Suppressor macrophage (primary cell): ENCODE data around the gene TK1.
A peak's percentile ranks its signal among the peaks of the same experiment; 100 is the strongest.

ENCODE experiments used
- DNase-seq, 4 experiments: peaks; one replicate each; pipeline ENCODE4 v3.0.0-alpha.2; 2020 to 2022

TK1 gene

DNA sequence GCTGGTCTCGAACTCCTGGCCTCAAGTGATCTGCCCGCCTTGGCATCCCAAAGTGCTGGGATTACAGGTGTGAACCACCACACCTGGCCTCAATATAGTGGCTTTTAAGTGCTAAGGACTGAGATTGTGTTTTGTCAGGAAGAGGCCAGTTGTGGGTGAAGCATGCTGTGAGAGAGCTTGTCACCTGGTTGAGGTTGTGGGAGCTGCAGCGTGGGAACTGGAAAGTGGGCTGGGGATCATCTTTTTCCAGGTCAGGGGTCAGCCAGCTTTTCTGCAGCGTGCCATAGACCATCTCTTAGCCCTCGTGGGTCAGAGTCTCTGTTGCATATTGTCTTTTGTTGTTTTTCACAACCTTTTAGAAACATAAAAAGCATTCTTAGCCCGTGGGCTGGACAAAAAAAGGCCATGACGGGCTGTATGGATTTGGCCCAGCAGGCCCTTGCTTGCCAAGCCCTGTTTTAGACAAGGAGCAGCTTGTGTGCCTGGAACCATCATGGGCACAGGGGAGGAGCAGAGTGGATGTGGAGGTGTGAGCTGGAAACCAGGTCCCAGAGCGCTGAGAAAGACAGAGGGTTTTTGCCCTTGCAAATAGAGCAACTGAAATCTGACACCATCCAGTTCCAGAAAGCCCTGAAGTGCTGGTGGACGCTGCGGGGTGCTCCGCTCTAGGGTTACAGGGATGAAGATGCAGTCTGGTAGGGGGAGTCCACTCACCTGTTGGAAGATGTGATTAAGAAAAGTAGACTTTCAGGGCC lies 32.7 kb upstream of the TK1 start:
- DNase-seq, result no peak

DNA sequence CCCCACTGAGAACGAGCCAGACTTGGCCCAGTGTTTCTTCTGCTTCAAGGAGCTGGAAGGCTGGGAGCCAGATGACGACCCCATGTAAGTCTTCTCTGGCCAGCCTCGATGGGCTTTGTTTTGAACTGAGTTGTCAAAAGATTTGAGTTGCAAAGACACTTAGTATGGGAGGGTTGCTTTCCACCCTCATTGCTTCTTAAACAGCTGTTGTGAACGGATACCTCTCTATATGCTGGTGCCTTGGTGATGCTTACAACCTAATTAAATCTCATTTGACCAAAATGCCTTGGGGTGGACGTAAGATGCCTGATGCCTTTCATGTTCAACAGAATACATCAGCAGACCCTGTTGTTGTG lies 27.8 kb upstream of the TK1 start:
- DNase-seq, result no peak

DNA sequence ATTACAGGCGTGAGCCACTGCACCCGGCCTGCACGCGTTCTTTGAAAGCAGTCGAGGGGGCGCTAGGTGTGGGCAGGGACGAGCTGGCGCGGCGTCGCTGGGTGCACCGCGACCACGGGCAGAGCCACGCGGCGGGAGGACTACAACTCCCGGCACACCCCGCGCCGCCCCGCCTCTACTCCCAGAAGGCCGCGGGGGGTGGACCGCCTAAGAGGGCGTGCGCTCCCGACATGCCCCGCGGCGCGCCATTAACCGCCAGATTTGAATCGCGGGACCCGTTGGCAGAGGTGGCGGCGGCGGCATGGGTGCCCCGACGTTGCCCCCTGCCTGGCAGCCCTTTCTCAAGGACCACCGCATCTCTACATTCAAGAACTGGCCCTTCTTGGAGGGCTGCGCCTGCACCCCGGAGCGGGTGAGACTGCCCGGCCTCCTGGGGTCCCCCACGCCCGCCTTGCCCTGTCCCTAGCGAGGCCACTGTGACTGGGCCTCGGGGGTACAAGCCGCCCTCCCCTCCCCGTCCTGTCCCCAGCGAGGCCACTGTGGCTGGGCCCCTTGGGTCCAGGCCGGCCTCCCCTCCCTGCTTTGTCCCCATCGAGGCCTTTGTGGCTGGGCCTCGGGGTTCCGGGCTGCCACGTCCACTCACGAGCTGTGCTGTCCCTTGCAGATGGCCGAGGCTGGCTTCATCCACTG lies 27.3 kb upstream of the TK1 start, which contains the start of gene BIRC5:
Gene BIRC5 (plus strand): TSS at position 238 of the 690 bp plus-strand sequence. CDS start 64 bp downstream, at position 302.
- DNase-seq, result peak; percentile 93 to 97 (median 94)

- no peak for DNase-seq
Observed at GRCh38 chr17:78211032-78211431, 24.2 kb upstream of the TK1 start.

DNA sequence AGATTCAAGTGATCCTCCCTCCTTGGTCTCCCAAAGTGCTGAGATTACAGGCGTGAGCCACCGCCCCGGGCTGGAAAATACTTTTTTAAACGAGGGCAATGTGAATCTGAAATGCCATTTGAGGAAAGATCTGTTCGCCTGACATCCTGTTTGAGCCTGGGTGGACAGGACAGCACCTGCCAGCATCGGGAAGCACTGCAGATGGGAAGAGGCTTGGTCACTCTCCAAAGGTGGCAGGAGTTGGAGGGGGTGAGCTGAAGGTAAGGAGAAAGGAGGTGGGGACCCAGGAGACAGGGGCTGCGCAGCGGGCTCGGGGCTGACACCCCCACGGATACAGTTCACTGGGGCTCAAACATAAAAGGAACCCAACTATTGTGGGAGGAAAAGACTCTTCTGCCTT lies 23.3 kb upstream of the TK1 start:
- no peak for DNase-seq

DNA sequence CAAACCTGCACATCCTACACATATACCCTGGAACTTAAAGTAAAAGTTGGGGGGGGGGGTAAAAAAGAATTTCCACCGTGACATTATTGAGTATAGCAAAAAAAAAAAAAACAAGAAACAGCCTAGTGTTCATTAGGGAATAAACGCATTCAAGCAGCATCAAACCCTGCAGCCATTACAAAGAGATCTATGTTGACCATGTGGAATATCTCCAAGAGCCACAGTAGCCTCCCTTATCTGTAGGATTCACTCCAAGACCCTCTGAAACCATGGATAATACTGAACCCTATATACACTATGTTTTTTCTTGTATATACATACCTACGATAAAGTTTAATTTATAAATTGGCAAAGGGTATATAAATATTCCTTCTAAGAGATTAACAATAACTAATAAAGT lies 21.6 kb upstream of the TK1 start:
- no peak for DNase-seq

GRCh38 chr17:78206298-78206697 lies 19.4 kb upstream of the TK1 start:
- DNase-seq, result peak in 2 of 4 experiments; percentile 22 to 34

- DNase-seq, result no peak
Observed at GRCh38 chr17:78205124-78205775, 18.4 kb upstream of the TK1 start.

DNA sequence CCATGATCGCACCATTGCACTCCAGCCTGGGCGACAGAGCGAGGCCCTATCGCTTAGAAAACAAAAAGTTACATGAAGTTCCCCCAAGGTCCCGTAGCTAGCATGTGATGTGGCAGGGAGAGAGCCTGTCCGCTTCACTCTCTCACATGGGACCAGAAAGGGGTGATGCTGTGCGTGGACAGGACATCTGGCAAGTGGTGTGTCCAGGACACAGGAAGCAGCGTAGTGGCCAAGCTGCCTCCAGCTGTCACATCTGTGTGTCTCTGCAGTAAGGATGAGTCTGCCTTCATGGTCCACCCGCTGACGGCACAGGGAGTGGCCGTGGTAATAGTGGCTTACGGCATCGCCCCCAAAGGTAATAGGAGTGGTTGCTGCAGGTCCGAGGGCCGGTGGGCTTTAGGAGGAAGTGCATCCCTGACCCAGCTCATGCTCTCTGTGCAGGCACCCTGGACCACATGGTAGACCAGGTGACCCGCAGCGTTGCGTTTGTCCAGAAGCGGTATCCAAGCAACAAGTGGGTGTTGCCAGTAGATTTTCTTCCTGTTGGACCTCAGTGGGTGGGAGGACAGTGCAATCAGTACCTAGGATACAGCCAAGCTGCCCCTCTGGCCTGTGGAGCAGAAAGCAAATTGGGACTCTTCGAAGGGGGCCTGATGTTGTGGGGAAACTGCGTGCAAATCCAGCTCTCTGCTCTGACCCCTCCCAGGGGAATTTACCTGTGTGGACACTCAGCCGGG lies 17.7 kb upstream of the TK1 start:
- no peak for DNase-seq

DNA sequence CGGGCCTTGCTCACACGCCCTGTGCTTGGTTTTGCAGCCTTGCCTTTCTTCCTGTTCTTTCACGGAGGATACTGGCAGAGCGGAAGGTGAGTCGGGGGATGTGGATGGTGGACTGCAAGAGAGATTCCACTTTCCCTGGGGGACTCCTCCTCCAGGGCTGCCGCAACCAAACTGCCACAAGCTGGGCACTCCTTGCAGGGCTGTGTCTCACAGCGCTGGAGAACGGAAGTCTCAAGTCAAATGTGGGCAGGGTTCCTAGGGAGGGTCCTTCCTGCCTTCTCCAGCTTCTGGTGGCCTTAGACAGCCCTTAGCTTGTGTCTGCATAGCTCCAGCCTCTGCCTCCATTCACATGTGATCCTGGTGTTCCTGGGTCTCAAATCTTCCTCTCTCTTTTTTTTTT lies 15.8 kb upstream of the TK1 start:
- DNase-seq, result no peak

DNA sequence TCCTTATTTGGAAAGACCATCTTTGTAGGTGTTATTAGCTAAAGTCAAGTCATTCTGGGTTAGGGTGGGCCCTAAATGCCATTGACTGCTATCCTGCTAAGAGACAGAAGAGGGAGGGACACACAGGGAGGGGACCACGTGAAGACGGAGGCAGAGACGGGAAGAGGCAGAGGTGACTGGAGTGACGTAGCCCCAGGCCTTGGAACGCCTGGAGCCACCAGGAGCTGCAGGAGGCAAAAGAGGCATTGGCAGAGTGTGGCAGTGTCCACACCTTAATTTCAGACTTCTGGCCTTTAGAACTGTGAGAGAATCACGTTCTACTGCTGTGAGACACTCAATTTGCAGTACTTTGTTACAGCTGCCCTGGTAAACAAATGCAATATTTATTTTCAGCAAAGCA lies 13.6 kb upstream of the TK1 start:
- no peak for DNase-seq

DNA sequence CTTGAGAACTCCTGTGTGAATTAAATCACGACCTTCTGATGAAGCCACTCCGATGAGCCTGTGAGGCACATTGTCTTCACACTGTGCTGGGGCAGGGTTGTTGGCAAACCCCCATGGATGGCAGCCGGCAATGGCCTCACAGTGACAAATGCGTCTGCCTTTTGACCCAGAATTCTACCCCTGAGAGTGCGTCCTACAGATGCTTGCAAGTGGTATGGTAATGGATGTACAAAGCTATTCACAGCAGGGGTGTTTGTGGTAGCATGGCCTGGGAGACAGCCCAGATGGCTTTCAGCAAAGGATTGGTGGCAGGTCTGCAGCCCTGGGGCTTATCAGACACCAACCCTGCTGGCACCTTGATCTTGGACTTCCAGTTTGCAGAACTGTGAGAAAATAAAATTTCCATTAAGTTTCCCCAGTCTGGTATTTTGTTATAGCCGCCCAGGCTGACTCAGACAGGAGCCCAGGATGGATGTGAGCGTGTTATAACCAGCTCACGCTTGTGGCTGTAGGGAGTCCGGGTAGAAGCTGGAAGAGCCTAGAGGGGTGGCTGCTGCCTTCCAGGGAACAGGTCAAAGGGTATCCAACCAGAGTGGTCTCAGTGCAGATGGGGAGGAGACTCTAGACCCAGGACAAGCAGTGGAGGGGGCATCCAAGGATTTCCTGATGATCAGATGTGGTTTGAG lies 10.4 kb upstream of the TK1 start:
- no peak for DNase-seq

DNA sequence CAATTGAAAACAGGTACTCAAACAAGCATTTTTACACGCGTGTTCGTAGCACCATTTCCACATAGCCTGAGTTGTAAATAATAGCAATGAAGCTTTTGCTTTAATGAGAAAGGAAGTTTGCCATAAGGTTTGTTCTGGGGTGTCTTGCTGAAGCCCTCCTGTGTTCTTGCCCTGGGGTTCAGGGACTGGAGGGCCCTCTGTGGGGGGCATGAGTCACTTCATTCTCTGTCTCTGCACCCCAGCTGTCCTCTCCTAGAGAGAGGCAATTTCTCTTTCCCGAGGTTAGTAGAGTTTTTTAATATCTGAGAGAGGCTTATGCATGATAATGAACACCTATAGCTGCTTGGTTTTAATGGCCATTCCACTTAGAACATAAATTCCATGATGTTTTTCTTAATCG lies 9.9 kb upstream of the TK1 start:
- DNase-seq, result no peak

- peak; percentile 76 to 88 (median 86) for DNase-seq
Observed at GRCh38 chr17:78185981-78186691, 716 bp downstream of the TK1 start.

- no peak for DNase-seq
Observed at GRCh38 chr17:78184868-78185267, 2.0 kb downstream of the TK1 start.

- DNase-seq, result no peak
Observed at GRCh38 chr17:78184351-78184750, 2.5 kb downstream of the TK1 start.

DNA sequence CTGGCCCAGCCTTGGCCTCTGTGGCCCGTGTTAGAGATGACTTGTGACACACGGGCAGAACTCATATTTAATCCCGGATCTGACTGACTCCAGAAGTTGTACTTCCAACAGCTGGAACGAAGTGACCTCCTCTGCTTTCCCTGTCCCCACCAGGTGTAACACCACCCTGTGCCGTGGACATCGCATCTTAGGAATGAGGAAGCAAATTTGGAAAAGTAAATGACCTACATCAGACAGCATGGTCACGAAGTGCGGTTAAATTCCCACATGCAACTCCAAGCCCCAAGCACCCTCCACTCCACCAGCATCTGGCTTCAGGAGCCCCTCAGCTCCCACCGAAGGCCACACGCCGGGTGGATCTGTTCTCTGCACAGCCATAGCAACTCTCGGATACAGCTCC lies 2.9 kb downstream of the TK1 start:
- DNase-seq, result no peak

DNA sequence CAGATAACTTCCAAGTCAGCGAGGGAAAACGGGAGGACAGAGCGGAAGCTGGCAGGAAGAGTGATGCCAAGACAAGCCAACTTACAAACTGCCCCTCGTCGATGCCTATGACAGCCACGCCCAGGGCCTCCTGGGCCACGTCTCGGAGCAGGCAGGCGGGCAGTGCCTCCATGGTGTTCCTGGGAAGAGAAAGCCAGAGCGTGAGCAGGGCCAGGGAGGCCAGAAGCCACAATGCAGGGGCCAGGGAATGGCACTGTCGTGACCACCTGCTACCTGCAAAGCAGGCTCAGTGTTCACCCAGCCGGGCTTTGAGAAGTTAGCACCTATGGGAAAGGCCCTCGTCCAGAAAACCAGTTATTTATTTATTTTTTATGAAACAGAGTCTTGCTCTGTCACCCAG lies 4.3 kb downstream of the TK1 start:
- DNase-seq, result no peak

DNA sequence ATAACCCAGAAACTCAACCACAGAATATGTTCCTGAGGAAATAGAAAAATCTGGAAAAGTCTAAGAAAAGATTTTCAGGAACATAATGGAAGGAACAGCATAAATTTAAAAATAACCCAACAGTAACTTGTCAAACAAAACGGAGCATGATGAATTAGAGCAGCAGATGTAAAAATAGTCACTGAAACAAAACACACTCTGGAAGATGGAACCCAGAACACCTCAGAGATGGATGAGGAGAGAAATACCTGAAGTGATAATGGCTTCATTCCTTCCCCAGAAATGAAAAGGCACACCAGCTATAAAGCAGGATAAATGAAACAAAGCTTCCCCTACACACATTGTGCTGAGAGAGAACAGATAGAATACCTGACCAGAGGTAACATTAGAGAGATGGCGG lies 6.3 kb downstream of the TK1 start:
- DNase-seq, result no peak

- DNase-seq, result no peak
Observed at GRCh38 chr17:78180083-78180482, 6.8 kb downstream of the TK1 start.

DNA sequence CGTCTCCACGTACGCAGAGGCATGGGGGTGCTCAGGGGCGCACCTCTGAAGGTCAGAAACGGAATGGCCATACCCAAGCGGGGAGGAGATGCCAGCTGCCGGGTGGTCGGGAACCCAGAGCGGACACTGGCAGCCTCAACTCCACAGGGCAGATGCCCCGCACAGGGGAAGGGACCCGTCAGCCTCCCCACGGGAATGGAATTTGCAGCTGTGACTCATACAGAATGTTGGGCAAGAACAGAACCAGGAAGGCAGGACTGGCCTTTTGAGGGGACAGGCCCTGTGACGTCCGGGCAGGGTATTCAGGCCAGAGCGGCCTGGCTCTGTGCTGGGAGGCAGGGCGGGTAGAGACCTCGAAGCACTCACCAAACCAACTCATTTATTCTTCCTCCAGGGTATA lies 7.5 kb downstream of the TK1 start:
- DNase-seq, result peak; percentile 76 to 86 (median 85)

DNA sequence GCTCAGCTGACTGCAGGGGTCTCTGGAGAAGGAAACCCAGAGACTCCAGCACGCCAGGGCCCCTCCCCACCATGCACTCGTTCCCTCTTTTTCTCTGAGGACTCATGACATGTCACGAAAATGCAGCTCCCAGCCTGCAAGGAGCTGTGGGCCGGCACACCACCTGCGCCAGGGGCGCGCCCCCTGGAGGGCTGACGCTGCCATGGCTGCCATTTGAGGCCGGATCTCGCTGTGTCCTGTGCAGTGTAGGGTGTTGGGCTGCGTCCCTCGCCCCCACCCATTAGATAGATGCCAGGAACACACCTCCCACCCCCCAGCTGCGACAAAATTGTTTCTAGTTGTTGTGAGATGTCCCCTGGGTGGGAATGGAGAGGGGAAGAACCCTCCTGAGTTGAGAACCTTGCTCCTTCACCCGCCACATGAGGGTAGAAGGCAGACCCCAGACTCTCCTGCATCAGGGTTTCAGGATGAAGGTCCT lies 10.3 kb downstream of the TK1 start:
- peak; percentile 76 to 89 (median 85) for DNase-seq
